ENCODE results near the gene MARCHF3.

GRCh38 chr5:126878085-126878484, 152.3 kb downstream of the MARCHF3 start:
- TF ChIP-seq, protein P1, sequence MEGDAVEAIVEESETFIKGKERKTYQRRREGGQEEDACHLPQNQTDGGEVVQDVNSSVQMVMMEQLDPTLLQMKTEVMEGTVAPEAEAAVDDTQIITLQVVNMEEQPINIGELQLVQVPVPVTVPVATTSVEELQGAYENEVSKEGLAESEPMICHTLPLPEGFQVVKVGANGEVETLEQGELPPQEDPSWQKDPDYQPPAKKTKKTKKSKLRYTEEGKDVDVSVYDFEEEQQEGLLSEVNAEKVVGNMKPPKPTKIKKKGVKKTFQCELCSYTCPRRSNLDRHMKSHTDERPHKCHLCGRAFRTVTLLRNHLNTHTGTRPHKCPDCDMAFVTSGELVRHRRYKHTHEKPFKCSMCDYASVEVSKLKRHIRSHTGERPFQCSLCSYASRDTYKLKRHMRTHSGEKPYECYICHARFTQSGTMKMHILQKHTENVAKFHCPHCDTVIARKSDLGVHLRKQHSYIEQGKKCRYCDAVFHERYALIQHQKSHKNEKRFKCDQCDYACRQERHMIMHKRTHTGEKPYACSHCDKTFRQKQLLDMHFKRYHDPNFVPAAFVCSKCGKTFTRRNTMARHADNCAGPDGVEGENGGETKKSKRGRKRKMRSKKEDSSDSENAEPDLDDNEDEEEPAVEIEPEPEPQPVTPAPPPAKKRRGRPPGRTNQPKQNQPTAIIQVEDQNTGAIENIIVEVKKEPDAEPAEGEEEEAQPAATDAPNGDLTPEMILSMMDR (IDR thresholded peaks at IDR 0.05): no peak
- TF ChIP-seq POLR2A (IDR thresholded peaks at IDR 0.05): no peak
